ENCODE data around the gene SNX20.
A peak's percentile ranks its signal among the peaks of the same experiment; 100 is the strongest.

The SNX20 gene

GRCh38 chr16:50680556-50680893 lies 587 bp downstream of the SNX20 start:
- no peak for DNase-seq (ENCODE audit: low read depth in 2 of 2)

GRCh38 chr16:50679676-50680555 lies 1.2 kb downstream of the SNX20 start:
- no peak for DNase-seq (ENCODE audit: low read depth in 2 of 2)

- DNase-seq (ENCODE audit: low read depth in 2 of 2), result no peak
Observed at GRCh38 chr16:50679266-50679665, 1.8 kb downstream of the SNX20 start.

GRCh38 chr16:50678531-50678930 lies 2.6 kb downstream of the SNX20 start:
- DNase-seq (ENCODE audit: low read depth in 2 of 2), result no peak

- DNase-seq (ENCODE audit: low read depth in 2 of 2), result no peak
Observed at GRCh38 chr16:50677351-50677750, 3.8 kb downstream of the SNX20 start.

- no peak for DNase-seq (ENCODE audit: low read depth in 2 of 2)
Observed at GRCh38 chr16:50676684-50677225, 4.4 kb downstream of the SNX20 start.

- DNase-seq (ENCODE audit: low read depth in 2 of 2), result no peak
Observed at GRCh38 chr16:50675686-50676610, 5.2 kb downstream of the SNX20 start.

- DNase-seq (ENCODE audit: low read depth in 2 of 2), result no peak
Observed at GRCh38 chr16:50674831-50675230, 6.3 kb downstream of the SNX20 start.

GRCh38 chr16:50673496-50674275 lies 7.4 kb downstream of the SNX20 start:
- no peak for DNase-seq (ENCODE audit: low read depth in 2 of 2)

GRCh38 chr16:50671644-50672260 lies 9.4 kb downstream of the SNX20 start:
- DNase-seq (ENCODE audit: low read depth in 2 of 2), result no peak

GRCh38 chr16:50670476-50670875 lies 10.6 kb downstream of the SNX20 start:
- no peak for DNase-seq (ENCODE audit: low read depth in 2 of 2)

- DNase-seq (ENCODE audit: low read depth in 2 of 2), result no peak
Observed at GRCh38 chr16:50669741-50670140, 11.4 kb downstream of the SNX20 start.

- no peak for DNase-seq (ENCODE audit: low read depth in 2 of 2)
Observed at GRCh38 chr16:50668368-50669008, 12.6 kb downstream of the SNX20 start.

GRCh38 chr16:50667497-50668367 lies 13.4 kb downstream of the SNX20 start:
- DNase-seq (ENCODE audit: low read depth in 2 of 2), result no peak

GRCh38 chr16:50666658-50667496 lies 14.2 kb downstream of the SNX20 start:
- DNase-seq (ENCODE audit: low read depth in 2 of 2), result peak in 1 of 2 donors; percentile 31

- peak; percentile 64 to 67 for DNase-seq (ENCODE audit: low read depth in 2 of 2)
Observed at GRCh38 chr16:50665128-50665878, 15.8 kb downstream of the SNX20 start.

GRCh38 chr16:50664270-50664669 lies 16.8 kb downstream of the SNX20 start:
- no peak for DNase-seq (ENCODE audit: low read depth in 2 of 2)
